ENCODE measurements around the gene NPFF.

NPFF gene

GRCh38 chr12:53493610-53494391 lies 13.5 kb downstream of the NPFF start:
- no peak for DNase-seq

GRCh38 chr12:53492830-53493609 lies 14.3 kb downstream of the NPFF start:
- DNase-seq = peak; percentile 88

- no peak for DNase-seq
Measured at GRCh38 chr12:53492188-53492587, 15.1 kb downstream of the NPFF start.

- no peak for DNase-seq
Measured at GRCh38 chr12:53489242-53489864, 17.9 kb downstream of the NPFF start.

GRCh38 chr12:53486736-53487487 lies 20.4 kb downstream of the NPFF start:
- DNase-seq = no peak

- DNase-seq = no peak
Measured at GRCh38 chr12:53485955-53486735, 21.1 kb downstream of the NPFF start.

GRCh38 chr12:53484686-53485575 lies 22.4 kb downstream of the NPFF start:
- DNase-seq = peak; percentile 61

GRCh38 chr12:53483979-53484377 lies 23.3 kb downstream of the NPFF start:
- DNase-seq = no peak

- no peak for DNase-seq
Measured at GRCh38 chr12:53483225-53483978, 23.9 kb downstream of the NPFF start.

GRCh38 chr12:53482626-53483168 lies 24.6 kb downstream of the NPFF start:
- DNase-seq = no peak

- no peak for DNase-seq
Measured at GRCh38 chr12:53481939-53482586, 25.2 kb downstream of the NPFF start.

GRCh38 chr12:53481458-53481857 lies 25.8 kb downstream of the NPFF start:
- DNase-seq = peak; percentile 81

- DNase-seq = no peak
Measured at GRCh38 chr12:53480491-53481442, 26.5 kb downstream of the NPFF start.

- no peak for DNase-seq
Measured at GRCh38 chr12:53479331-53479730, 28.0 kb downstream of the NPFF start.

- DNase-seq = no peak
Measured at GRCh38 chr12:53478865-53479264, 28.4 kb downstream of the NPFF start.

GRCh38 chr12:53476769-53477209 lies 30.5 kb downstream of the NPFF start:
- DNase-seq = peak; percentile 50

- DNase-seq = no peak
Measured at GRCh38 chr12:53474819-53475218, 32.5 kb downstream of the NPFF start.

- DNase-seq = no peak
Measured at GRCh38 chr12:53474077-53474476, 33.2 kb downstream of the NPFF start.
